ENCODE data around the gene DGKB.

Gene DGKB

DNA sequence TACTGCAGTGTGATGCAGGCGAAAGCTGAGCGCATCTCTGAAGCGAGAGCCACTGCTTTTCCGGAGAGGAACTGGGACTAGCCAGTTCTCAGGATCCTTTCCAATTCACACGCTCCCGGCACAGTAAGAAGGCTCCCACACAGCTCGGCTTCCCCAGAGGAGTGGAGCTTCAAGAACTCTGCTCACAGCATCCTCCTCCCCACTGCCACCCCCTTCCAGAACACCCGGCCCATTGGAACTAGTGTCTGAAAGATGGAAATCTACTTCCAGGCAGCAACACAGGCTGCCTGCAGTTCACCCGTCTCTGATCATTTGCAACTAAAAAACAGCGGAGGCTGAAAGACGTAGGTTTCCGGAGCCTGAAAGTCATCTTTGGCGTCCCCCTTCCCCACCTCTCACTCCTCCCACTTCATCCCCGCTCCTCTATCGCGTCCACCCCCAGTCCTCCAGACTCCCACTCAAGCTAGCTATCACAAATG is at the start of gene DGKB:
Gene DGKB, minus strand, starts transcription at position 163 of the 479 bp plus-strand sequence.
- DNase-seq = no peak

DNA sequence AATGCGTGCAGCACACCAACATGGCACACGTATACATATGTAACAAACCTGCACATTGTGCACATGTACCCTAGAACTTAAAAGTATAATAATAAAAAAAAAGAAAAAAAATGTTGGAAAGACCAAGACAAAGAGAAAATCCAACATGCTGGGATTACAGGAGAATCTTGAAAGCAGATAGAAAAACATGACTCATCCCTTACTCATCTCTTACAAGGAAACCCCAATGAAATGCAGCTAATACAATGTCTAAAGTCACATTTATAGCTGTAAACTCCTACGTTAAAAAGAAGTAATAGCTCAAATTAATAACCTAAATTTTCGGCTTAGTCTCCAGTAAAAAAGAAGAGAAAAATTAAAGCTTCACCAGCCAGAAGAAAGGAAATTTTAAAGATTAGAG is 47.5 kb upstream of the DGKB start:
- DNase-seq = no peak

DNA sequence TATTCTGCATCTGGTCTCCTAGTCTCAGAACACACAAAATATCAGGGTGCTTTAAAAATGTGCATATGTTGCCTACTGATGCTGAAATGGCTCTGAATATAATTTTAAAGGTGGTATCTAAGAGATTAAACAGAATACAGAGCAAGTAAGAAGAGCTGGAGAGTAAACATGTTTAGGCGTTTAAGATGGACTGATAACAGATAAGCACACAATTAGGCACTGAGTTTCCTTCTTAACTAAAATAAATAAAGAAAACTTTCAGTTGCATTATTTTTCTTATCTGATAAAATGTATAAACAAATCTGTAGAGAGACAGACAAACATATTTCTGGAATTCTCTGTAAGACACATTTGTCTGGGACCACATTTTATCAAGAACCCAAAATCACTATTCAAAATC is 35.6 kb upstream of the DGKB start:
- no peak for DNase-seq

DNA sequence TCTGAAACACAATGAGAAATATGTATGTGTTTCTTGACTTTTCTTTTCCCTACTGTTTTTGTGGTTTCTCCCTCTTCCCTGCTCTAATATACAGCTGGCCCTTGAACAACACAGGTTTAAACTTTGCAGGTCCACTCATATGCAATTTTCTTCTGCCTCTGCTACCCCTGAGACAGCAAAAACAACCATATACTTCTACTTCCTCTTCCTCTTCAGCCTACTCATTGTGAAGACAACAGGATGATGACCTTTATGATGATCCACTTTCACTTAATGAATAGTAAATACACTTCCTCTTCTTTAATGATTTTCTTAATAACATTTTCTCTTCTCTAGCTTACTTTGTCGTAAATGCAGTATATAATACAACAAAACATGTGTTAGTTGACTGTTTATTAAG is 35.0 kb upstream of the DGKB start:
- DNase-seq = no peak

DNA sequence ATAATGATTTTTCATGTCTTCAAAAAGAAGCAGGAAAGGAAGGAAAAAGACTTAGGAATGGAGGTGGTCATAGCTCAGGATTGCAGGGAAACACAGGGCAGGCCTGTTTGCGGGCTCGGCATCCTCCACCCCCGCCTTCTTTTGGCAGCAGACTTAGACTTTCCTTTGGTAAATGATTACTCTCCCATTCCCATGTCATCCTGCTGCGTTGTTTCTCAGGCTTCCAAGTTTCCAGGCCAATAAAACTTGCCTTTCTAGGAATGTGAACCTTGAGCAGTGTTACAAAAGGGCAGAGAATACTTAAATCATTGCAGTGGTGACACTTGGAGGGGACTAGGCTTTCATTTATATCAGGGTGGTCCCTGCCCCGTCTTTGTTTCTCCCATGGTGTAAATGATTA is 34.0 kb upstream of the DGKB start:
- no peak for DNase-seq

DNA sequence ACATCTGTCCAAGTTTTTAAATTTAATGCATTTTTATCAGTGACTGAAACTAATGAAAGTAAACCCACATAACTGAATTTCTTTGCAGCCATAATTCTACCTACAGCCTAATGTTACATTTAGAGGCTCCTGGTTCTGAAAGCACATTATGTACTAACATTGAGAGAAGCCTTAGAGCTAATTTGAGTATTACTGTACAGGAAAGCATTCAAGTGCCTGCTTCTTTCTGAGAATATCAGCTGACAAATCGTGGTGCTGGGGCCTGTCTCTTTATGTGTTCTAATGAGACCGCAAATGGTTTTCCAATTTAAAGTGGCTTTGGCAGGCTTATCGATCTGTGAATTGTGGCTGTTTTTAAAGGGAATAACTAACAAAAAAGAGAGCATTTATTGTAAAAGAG is 32.3 kb upstream of the DGKB start:
- no peak for DNase-seq

DNA sequence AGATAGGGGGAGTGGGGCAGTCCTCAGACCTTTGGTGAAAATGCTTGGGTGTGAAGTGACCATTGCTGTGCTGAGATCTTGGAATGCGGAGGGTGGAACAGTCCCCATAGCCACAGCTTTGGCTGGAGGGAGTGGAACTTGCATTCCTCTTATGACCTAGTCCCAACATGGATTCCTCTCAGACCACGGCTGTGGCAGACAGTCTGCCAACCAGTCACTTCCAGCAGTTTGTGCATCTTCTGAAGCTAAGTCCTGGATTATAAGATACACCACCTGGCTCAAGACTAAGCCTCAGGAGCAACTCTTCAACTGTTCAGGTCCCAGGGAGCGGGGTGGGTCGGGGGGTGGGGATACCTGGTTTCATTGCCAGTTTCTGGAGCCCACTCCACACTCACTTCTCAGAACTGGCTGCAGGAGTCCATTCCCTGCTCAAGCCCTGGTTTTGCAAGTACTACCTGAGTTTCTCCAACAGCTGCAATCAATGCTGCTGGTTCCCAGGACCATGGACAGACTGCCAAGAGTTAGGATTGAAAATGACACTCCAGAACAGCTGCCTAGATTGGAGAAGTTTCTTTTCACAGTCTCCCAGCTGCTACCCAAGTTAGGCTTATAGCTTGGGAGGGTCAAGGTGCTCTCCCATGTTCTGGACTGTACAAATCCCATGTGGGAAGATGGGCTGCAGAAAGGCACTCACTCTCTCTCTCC is 29.1 kb upstream of the DGKB start:
- no peak for DNase-seq

DNA sequence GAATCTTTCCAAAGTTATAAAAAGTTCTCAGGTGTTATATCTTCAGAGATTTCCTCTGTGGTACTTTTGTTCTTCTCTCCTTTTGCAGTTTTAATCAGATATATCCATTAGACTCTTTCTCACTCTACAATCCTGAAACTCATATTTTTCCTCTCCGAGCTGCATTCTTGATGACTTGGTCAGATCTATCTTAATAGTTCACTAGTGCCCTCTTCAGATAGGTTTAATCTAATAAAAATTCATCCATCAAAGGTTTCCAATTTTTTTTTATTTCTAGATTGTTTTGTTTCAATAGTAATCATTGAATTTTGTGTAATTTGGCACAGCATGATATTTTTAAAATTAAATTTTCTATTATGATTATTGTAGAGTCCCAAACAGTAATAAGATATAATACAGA is 21.8 kb upstream of the DGKB start:
- DNase-seq = no peak

DNA sequence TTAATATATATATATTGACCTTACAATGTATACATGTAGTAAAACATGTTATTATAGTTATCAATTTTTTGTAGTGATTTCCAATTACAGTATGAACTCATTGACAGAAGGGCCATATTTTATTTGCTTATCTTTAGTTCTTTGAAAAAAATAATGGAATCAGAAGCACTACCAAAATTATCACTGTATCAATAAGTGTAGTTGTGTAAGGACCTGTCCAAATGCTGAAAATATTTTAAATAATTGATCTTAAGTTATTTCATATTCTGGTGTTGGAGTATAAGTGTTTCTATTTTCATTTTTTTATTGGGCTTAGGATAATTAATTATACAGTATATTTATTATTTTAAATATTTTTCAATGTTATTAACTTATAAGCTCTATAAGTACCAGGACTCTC is 8.5 kb upstream of the DGKB start:
- no peak for DNase-seq

DNA sequence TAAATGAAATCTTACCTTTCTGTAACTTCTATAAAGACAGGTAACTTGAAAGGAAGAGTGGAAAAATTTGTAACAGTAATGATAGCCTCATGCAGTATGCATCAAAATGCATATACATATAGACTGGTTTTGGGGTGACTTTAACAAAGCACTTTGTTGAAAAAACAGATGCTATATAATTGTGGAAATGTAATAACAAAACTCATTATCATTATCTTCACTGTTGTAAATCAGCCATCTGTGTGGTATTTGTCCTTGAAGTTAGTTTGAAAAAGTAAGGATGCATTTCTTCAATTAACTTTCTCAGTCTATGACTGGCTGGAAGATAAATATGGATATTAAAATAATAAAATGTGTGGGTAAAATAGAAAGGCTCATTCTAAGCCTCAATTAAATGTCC is 6.1 kb upstream of the DGKB start:
- no peak for DNase-seq

DNA sequence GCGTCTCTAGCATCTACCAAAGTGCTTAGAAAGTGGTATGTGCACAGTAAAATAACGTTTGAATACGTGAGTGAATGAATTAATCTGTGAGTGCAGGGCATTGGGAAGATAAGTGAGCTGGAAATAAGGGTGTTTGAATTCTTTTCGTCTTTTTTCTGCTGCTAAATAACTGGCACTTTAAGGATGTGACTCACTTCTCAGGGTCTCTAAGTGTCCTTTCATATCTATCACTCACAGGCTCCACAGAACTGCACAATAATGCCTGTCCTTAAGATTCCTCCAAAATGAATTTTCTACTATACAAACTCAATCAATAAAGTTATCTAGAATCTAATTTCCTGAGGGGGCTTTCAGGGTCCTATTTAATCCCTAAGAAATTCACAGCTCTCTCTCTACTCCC is 3.2 kb upstream of the DGKB start:
- no peak for DNase-seq

DNA sequence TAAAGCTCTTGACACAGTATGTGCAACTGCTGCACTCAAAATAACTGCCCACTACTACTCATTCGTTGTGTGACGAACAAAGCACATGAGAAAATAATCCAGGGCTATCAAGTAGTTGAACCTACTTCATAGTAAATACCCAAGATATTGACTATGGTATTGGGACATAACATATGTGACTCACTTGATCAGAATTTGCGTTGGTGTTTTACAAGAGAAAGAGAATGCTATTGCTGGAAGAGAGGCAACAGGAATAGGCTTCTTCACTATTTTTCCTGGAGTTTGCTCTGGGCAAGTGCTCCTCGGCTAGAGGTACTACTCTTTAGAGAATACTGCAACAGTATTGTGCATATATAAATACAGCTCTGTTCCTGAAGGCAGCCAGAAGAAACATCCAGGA is 2.5 kb downstream of the DGKB start:
- no peak for DNase-seq

DNA sequence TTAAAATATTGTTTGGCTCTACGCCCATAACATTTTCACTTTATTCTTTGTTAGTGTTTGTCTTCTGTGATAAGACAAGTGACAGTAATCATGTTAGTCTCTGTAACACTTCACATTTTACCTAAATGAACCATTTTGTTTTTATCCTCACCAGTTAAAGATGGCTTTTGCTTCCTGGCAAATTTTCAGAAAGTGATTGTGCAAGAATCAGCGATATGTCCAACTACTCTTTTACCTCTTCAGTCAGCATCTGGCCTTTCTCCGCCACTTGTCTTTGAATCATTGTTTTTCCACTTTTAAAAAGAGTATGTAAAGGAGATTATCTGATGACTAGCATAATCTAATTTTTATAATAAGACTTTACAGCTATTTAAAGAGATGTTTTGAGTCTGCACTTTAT is 3.5 kb downstream of the DGKB start:
- no peak for DNase-seq

DNA sequence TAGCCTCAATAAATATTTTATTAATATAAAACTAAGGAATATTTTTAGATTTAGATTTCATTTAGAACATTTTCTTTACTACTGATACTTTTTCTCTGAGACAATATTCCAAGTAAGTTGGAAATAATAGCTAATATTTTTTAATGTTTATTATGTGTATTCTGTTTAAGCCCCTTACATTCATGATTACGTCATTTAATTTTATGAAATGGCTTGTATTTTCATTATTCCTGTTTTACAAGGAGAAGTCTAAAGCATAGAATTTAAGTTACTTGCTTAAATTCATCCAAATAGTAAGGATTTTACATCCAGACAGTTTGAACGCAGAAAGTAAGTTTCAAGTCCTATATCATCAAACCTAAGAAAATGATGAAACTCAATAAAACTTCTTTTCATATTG is 6.1 kb downstream of the DGKB start:
- no peak for DNase-seq

DNA sequence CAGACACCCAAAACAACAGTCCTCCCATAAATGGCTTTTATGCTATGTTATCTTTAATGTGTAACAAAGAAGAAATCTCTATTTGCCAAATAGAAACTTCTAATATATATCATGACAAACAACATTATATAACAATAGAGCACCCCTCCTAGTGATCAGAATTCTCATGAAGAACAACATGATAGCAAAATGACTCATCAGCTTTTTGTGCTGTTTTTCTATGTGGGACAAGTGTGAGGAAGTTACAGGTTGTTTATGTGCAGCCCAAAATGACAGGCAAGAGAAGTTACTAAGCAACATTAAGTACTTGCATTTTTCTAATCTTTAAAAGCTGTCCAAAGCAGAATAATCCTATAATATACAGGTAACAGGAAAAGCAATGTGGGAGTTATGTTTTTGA is 7.7 kb downstream of the DGKB start:
- DNase-seq = no peak

DNA sequence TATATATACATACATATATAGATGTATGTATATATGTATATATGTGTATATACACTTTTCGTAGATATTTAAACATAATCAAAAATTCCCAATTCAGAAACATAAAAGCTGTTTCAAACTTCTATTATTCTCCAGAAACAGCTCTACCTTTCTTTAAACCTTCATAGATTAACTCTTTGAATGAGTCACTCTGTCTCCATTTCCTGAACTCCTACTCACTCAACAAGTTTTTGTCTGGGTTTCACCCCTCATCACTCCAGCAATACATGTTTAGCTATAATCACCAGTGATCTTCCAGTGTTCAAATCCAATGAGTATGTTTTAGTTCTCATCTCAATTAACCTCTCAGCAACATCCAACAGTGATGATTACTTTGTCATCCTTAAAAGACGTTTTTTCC is 9.6 kb downstream of the DGKB start:
- no peak for DNase-seq

DNA sequence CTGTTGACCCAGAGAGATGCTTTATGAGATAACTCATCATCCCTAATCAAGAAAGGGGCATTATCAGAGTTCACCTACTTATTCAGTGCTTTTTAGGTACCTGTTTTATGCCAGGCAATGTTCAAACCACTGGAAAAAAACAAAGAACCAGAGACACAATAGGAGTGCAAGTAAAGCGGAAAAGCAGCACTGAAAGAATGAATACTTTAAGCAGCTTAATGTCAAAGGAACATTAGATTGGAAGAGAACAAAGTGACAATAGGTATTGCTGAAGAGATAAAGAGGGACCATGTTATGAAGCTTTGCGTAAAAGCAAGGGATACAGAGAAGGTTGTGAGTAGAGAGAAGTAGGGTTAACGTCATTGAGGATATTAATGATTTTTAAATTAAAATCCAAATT is 11.3 kb downstream of the DGKB start:
- no peak for DNase-seq

DNA sequence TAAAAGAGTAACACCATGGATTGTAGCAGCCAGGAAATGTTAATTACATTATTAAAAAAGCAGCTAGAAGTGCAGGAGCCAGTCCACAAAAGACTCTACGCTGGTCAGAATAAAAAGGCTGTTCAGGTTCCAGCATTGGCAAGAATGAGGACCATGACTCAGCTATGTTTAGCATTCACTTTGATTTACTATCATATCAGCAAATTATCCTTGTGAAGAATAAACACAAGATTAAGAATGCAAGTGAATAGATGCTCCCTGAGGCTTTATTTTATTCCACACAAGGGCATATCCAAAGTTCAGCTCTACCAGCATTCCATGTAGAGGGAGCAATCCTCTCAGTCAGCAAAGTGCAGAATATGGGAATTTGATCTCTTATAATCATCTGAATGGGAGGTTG is 13.6 kb downstream of the DGKB start:
- DNase-seq = no peak

DNA sequence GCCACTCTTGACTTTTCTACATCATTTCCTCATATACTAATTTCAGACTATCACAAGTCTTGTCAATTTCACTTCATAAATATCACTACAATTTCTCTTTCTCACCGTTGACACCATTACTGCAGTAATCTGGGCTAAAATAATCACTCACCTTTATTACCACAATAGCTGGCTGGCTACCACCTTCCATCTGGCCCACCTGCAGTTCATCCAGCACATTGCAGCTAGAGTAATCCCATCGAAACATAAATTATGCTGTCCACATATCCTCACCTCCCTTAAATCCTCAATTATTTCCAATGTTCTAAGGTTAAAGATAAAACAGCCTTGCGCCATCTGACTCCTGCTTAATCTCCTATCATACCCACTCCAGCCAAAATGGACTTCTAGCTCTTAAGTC is 16.0 kb downstream of the DGKB start:
- no peak for DNase-seq

DNA sequence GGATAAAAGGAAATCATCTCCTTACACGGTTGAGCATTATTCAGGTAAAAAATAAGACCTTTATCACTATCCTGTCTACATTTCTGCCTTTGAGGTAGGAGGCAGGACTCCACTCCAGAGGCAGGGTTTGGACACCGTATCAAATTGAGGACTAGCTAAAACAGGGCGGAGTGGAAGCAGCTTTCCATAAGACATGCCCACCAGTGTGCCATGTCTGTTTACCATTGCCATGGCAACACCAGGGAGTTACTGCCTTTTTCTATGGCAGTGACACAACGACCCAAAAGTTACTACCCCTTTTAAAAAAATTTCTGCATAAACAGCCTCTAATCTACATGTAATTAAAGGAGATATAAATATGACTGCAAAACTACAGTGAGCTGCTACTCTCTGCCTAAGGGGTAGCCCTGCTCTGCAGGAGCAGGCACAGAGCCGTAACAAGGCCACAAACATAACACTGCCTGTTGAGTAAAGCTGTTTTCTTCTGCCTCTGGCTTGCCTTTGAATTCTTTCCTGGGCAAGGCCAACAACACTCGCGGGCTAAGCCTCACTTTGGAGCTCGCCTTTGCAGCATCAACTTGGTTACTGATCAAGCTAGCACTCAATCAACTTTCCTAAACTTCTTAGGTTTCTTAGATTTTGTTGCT is 26.5 kb downstream of the DGKB start:
- DNase-seq = no peak

DNA sequence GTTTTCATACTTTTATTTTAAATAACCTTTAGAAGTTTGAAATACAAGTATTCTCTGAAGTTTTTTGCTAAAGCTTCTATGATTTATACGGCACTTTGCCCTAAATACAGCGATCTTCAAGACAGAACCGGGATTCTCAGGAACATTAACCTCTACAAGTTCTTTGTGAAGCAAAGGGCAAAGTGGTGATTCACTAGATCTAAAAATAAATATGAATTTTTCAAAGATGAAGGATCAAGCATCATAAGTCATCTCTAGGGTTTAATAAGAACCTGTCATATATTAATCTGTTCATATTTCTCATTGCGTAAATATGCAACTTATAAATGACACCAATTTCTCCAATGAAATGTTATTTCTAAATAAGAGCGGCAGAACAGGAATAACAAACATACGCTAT is 30.7 kb downstream of the DGKB start:
- DNase-seq = no peak

DNA sequence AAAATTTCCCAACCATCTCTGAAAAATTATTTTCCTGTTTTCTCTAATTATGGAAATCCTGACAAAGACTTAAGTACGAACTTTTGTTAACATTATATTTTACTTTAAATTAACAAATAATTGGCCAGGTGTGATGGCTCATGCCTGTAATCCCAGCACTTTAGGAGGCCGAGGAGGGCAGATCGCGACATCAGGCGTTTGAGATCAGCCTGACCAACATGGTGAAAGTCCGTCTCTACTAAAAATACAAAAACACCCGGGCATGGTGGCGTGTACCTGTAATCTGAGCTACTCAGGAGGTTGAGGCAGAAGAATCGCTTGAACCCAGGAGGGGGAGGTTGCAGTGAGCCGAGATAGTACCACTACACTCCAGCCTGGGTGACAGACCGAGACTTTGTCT is 32.2 kb downstream of the DGKB start:
- DNase-seq = no peak

DNA sequence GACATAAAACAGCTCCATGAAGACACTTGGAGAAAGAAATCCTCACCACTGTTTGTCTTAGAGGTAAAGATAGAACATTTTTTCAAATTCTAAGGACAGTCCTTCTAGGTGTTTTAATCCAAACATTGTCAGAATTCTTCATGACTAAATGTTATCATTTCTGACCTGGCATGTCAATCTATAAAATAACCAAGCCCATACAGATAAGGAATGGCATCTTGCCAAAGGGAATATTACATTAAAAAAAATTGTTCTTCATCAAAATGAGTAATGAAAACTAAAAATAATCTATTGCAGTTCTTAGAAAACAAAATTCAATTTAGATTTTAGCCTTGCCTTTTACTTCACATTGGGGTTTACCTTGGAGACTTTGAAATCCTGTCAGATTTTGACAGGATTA is 33.6 kb downstream of the DGKB start:
- no peak for DNase-seq

DNA sequence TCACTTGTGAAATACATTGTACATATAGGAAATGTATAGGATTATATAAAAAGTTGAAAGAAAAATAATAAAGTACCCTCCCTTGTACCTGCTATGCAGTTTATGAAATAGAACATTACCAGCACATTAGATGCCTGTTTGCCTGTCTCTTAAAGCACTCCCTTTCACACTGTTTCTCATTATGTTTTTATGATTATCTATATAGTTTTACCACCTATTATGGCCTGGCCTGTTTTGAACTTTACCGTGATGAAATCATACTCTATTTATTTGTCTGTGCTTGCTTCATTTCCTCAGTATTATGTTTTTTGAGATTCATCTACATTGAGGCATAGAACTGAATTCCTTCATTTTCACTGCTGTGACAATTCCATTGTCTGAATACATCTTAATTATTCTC is 41.1 kb downstream of the DGKB start:
- no peak for DNase-seq

DNA sequence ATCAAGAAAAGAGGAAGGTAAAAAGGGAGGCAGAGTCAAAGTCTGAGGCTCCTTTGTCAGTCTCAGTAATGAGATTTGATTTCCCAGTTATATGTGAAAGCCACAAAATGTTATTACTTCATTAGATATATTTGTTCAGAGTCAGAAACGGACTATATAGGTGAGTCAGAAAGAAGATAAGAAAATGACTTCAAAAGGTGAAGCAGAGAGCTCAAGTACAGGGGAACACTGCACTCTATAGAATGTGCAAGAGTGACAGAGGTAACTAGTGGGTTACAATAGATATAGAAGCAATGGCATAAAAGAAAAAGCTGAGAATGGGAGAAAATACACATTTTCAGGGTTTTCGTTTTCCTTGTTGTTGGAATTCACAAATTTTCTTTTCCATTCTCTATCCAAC is 43.3 kb downstream of the DGKB start:
- DNase-seq = no peak
